ENCODE measurements around the gene FANCF.

DNA sequence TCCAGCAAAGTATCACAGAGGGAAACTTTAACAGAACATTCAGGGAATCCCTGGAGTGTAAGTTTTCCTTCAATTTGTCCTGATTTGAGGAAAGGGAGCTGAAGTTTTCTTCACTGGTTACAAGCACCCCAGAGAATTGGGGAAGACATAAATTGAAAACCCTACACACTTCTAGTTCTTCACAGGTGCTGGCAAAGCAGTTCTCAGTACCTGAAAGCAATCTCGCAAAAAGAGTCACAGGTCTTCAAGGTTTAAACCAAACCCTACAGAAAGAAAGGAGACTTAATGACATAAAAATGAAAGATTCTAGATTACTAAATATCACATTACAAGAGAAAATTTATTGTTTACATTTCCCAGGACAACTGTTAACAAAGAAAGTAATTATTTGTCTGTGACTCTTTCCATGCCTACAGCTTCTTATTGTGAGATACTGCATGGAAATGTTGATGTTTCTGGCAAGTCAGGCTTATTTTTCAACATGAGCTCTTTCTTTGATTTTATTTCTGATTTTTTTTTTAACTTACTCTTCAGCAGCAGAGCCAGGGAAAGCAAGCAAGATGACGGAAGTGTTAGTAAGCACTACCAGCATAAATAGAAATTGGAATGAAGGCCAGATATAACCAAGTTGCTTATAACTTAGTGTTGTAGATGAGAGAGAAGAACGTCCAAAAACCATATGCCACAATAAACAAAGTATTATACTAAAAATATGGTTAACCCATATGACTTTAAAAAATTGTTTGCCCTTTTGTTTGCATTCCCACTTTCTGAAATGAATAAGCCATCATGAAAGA is 44.1 kb downstream of the FANCF start:
- TF ChIP-seq, protein P1, sequence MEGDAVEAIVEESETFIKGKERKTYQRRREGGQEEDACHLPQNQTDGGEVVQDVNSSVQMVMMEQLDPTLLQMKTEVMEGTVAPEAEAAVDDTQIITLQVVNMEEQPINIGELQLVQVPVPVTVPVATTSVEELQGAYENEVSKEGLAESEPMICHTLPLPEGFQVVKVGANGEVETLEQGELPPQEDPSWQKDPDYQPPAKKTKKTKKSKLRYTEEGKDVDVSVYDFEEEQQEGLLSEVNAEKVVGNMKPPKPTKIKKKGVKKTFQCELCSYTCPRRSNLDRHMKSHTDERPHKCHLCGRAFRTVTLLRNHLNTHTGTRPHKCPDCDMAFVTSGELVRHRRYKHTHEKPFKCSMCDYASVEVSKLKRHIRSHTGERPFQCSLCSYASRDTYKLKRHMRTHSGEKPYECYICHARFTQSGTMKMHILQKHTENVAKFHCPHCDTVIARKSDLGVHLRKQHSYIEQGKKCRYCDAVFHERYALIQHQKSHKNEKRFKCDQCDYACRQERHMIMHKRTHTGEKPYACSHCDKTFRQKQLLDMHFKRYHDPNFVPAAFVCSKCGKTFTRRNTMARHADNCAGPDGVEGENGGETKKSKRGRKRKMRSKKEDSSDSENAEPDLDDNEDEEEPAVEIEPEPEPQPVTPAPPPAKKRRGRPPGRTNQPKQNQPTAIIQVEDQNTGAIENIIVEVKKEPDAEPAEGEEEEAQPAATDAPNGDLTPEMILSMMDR (IDR thresholded peaks at IDR 0.05): no peak
- TF ChIP-seq EZH2 (IDR thresholded peaks at IDR 0.05) (no peak), EZH2phosphoT487 (IDR thresholded peaks at IDR 0.05) (no peak)

Measured in neural progenitor cell (in vitro differentiated cells).